Fibroblast of lung (primary cell): ENCODE measurements around the gene SMAD3. TPM values are rescaled to one million over a fixed set of nuclear protein-coding genes. Genes with fewer than 3 reads are reported as not detected.

ENCODE experiments used
- DNase-seq, 2 donors: peaks; one replicate each; pipeline versions ENCODE4 v3.0.0 to v3.0.0-alpha.2; 2010; ENCODE audit warnings: low read depth in 2 of 2
- H2AFZ ChIP-seq: 2 replicates; pipeline ENCODE4 v1.5.1; 2012; ENCODE audit warnings: low read length, control low read depth, inconsistent platforms
- H3K27ac ChIP-seq: 2 replicates; pipeline ENCODE4 v1.5.1; 2011; ENCODE audit warnings: low read length, control low read depth; ENCODE audit not compliant: insufficient read depth
- H3K27me3 ChIP-seq: 2 replicates; pipeline ENCODE4 v1.5.1; 2011; ENCODE audit warnings: mild to moderate bottlenecking, low read length; ENCODE audit not compliant: control insufficient read depth, insufficient read depth
- H3K36me3 ChIP-seq: 2 replicates; pipeline ENCODE4 v1.5.1; 2011; ENCODE audit warnings: low read length; ENCODE audit not compliant: control insufficient read depth, insufficient read depth
- H3K4me1 ChIP-seq: 2 replicates; pipeline ENCODE4 v1.5.1; 2011; ENCODE audit warnings: low read length; ENCODE audit not compliant: control insufficient read depth, insufficient read depth; ENCODE audit errors: extremely low read depth
- H3K4me2 ChIP-seq: 2 replicates; pipeline ENCODE4 v1.5.1; 2011; ENCODE audit warnings: low read length, control low read depth; ENCODE audit not compliant: insufficient read depth; ENCODE audit errors: extremely low read depth
- H3K4me3 ChIP-seq, 4 experiments: fragments of 200-600 bp in 1 of 4; sonication (generic) in 1 of 4; replicated peaks in 1 of 4; 2 replicates each; pipeline ENCODE4 v1.5.1; 2011 to 2016; ENCODE audit warnings: low read length in 4 of 4, low read depth in 3 of 4, mild to moderate bottlenecking in 3 of 4, control low read depth in 2 of 4, inconsistent platforms in 1 of 4, mixed read lengths in 1 of 4; ENCODE audit not compliant: insufficient read depth in 1 of 4; ENCODE audit errors: control extremely low read depth in 1 of 4
- H3K79me2 ChIP-seq: 2 replicates; pipeline ENCODE4 v1.5.1; 2012; ENCODE audit warnings: mild to moderate bottlenecking, low read length, inconsistent platforms; ENCODE audit not compliant: control insufficient read depth, insufficient read depth
- H3K9ac ChIP-seq: 2 replicates; pipeline ENCODE4 v1.5.1; 2011; ENCODE audit warnings: mild to moderate bottlenecking, low read length, control low read depth; ENCODE audit not compliant: insufficient read depth
- H3K9me3 ChIP-seq: 2 replicates; pipeline ENCODE4 v1.5.1; 2012; ENCODE audit warnings: low read depth, low read length; ENCODE audit not compliant: control insufficient read depth, insufficient read depth
- H4K20me1 ChIP-seq: 2 replicates; pipeline ENCODE4 v1.5.1; 2011; ENCODE audit warnings: low read length; ENCODE audit not compliant: control insufficient read depth, insufficient read depth; ENCODE audit errors: extremely low read depth
- CTCF ChIP-seq, 2 donors: IDR thresholded peaks in 1 of 2; conservative IDR thresholded peaks in 1 of 2; 1 replicate in 1 of 2; 2 replicates in 1 of 2; pipeline ENCODE4 v1.5.1; 2011 to 2012; ENCODE audit warnings: low read length in 2 of 2, control low read depth in 1 of 2, inconsistent platforms in 1 of 2, low read depth in 1 of 2, mild to moderate bottlenecking in 1 of 2
- EZH2 ChIP-seq: IDR thresholded peaks from 2 replicates; pipeline ENCODE4 v1.5.1; 2012; ENCODE audit warnings: low read length, control low read depth, mild to moderate bottlenecking; ENCODE audit errors: missing control alignments
- polyA plus RNA-seq, 2 donors: library from polyadenylated mRNA; depleted of rRNA in 1 of 2; stranded (reverse) in 1 of 2; unstranded in 1 of 2; fragments of >200 nt; gene quantifications; 2 replicates each; pipeline ENCODE4 v1.2.1, GENCODE V29; 2011 to 2012; ENCODE audit warnings: missing spikeins in 1 of 2
- total RNA-seq: library from RNA; depleted of rRNA; stranded (reverse); fragments of >200 nt; gene quantifications from 2 replicates; pipeline ENCODE4 v1.2.1, GENCODE V29; 2014

SMAD3 gene
- total and polyA plus RNA-seq, 2 donors (not counting 1 experiment from before 2014, with no cell fraction given) = 69.9 to 173 TPM

GRCh38 chr15:67228286-67228685 lies 162.9 kb downstream of the SMAD3 start:
- Histone ChIP-seq H3K27me3 (no peaks in the 10 kb centered on the region), H3K27ac (no peak overlapping the region), H3K4me2 (no peak overlapping the region), H4K20me1 (no peaks in the 10 kb centered on the region), H3K4me1 (peaks cover 3% of the 10 kb centered on the region), H3K9ac (no peak overlapping the region), H3K4me3 (no peak overlapping the region), H3K9me3 (no peaks in the 10 kb centered on the region), H3K36me3 (peaks cover 6% of the 10 kb centered on the region), H2AFZ (no peak overlapping the region), H3K79me2 (no peaks in the 10 kb centered on the region)
- no peak for DNase-seq
- TF ChIP-seq CTCF (conservative IDR thresholded peaks at IDR 0.05 in 1 of 2, IDR thresholded peaks at IDR 0.05 in 1 of 2; ENCODE audit: low read depth in 1 of 2, low read length in 2 of 2) = no peak
- TF ChIP-seq EZH2 = no peak

- no peak overlapping the region for H2AFZ ChIP-seq
- H3K4me3 ChIP-seq = no peak overlapping the region
- no peaks in the 10 kb centered on the region for H4K20me1 ChIP-seq
- TF ChIP-seq EZH2 (no peak), CTCF (conservative IDR thresholded peaks at IDR 0.05 in 1 of 2, IDR thresholded peaks at IDR 0.05 in 1 of 2; ENCODE audit: low read depth in 1 of 2, low read length in 2 of 2) (no peak)
- H3K79me2 ChIP-seq = no peaks in the 10 kb centered on the region
- H3K4me2 ChIP-seq = no peak overlapping the region
- H3K36me3 ChIP-seq = peaks cover 6% of the 10 kb centered on the region
- H3K27ac ChIP-seq = no peak overlapping the region
- no peaks in the 10 kb centered on the region for H3K9me3 ChIP-seq
- no peaks in the 10 kb centered on the region for H3K4me1 ChIP-seq
- no peak for DNase-seq
- no peaks in the 10 kb centered on the region for H3K27me3 ChIP-seq
- H3K9ac ChIP-seq = no peak overlapping the region
These were observed 165.1 kb downstream of the SMAD3 start for GRCh38 chr15:67230504-67230903.

- peaks cover 6% of the 10 kb centered on the region for H3K36me3 ChIP-seq
- no peak overlapping the region for H3K4me3 ChIP-seq
- no peak overlapping the region for H2AFZ ChIP-seq
- H3K79me2 ChIP-seq = no peaks in the 10 kb centered on the region
- H3K4me1 ChIP-seq = no peaks in the 10 kb centered on the region
- DNase-seq = no peak
- H4K20me1 ChIP-seq = no peaks in the 10 kb centered on the region
- no peak overlapping the region for H3K4me2 ChIP-seq
- H3K27me3 ChIP-seq = no peaks in the 10 kb centered on the region
- TF ChIP-seq CTCF (conservative IDR thresholded peaks at IDR 0.05 in 1 of 2, IDR thresholded peaks at IDR 0.05 in 1 of 2; ENCODE audit: low read depth in 1 of 2, low read length in 2 of 2) (no peak), EZH2 (no peak)
- no peaks in the 10 kb centered on the region for H3K9me3 ChIP-seq
- no peak overlapping the region for H3K9ac ChIP-seq
- H3K27ac ChIP-seq = no peak overlapping the region
These were observed 167.2 kb downstream of the SMAD3 start for GRCh38 chr15:67232591-67232990.
